Fibroblast of gingiva (primary cell): Measurements from ENCODE around the gene ITGA6.

Experiments used
- DNase-seq: peaks from one replicate; pipeline ENCODE4 v3.0.0-alpha.2; 2011; ENCODE audit warnings: low read depth

The ITGA6 gene

DNA sequence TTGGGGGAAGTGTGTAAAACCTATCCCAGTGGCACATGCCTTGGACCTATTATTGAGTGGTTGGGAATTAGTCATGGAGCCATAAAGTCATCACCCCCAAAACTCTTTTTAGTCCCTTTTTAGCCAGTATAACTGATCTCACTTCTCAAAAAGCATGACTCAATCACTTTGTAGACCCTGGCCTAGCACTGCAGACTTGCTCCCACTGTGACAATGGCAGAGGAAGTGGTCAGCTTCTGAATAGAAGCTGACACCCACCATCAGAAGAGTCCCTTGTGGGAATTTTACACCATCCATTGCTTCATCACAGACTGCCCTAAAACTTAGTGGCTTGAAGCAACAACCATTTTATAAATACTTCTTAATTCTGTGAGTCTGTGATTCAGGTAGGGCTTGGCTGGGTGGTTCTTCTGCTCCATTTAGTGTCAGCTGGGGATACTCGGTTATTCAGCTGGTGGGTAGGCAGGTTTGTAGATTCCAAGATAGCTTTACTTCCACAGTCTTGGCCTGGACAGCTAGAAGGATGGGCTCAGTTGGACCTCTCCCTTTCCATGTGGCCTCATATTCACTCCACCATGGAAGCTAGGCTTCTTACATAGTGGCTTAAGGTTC is 10.8 kb upstream of the ITGA6 start:
- no peak for DNase-seq

- DNase-seq, result no peak
These were observed 7.2 kb upstream of the ITGA6 start for GRCh38 chr2:172420216-172420615.

DNA sequence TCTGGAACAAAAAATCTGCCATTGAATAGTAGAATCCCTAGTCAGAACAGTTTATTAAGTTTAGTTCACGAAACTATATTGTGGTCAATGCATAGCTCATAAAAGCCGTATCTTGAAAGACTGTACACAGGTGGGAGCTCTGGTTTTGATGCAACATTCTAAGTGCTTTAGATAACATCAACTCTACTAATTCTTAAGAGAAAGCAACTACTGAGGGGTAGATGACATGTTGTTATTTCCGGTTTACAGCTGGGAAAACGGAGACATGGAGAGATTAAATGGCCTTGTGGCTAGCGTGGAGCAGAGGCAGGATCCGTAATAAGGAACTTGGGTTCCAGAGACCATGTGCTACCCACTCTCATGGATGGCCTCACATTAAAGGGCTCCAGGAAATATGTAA is 4.2 kb upstream of the ITGA6 start:
- no peak for DNase-seq

DNA sequence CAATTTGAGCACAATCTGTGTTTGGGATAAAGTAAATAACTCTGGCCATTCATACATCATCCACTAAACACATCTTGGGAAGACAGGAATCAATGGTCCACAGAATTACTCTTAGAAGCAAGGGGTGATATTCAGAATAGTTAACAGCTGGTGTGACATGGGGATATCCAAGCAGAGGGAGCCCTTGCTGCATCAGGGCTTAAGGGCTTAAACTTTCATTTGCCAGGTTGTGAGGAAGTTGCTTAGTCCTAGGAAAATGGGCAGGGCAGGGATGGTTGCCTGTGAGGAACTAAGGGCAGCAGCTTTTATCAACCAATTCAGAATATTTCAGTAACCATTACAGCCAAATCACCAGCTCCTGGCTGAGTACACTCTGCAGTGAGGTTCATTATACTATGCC is 2.0 kb upstream of the ITGA6 start:
- DNase-seq, result no peak

GRCh38 chr2:172426635-172427255 is 641 bp upstream of the ITGA6 start:
- no peak for DNase-seq

- no peak for DNase-seq
These were observed 825 bp downstream of the ITGA6 start for GRCh38 chr2:172427990-172428831.

DNA sequence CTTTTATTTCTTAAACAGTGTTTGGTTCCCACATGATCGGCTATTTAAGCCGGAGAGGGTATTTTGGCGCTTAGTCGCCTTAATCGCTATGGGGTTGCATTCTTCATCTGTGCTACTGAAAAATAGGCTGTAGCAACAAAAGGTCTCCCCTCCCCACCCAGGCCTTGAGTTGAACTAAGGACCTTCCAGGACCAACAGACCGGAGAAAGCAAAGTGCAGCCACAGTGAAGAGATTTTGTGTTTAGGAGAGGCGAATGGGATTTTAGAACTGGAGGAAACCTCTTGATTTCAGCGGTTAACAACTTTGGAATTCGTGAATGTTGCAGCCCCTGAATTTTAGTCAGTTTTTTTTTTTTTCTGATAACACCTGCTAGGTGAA is 1.4 kb downstream of the ITGA6 start:
- DNase-seq, result no peak

DNA sequence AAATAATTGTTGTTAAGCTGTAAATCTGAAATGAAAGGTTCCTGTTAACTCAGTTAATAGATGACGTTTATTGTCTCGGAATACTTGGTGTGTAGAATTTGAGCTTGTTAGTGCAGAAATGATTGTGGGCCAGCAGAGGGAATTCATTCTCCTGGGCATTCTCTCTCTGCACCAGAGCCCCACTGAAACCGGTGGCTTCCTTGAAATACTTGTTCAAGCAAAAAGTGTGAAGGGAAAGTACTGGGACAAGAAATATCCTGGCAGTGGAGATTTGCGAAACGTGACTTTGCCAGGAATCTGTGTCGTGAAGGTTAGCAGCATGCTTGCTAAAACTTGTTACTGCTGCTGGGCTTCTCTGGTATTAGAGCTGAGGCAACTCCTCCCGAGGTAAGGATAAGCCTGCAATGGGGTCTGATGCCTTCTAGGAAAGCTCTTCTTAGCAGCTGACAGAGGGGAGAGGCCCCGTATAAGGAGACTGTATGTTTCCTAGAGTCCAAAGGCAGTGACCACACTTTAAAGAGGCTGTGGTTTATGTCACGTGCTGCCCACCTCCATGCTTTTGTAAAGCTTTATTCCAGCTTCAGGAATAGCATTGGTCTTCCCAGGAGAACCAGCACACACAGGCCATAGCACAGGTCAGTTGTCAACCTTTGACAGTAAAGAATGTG is 2.0 kb downstream of the ITGA6 start:
- no peak for DNase-seq

- DNase-seq, result no peak
These were observed 2.6 kb downstream of the ITGA6 start for GRCh38 chr2:172430027-172430426.

DNA sequence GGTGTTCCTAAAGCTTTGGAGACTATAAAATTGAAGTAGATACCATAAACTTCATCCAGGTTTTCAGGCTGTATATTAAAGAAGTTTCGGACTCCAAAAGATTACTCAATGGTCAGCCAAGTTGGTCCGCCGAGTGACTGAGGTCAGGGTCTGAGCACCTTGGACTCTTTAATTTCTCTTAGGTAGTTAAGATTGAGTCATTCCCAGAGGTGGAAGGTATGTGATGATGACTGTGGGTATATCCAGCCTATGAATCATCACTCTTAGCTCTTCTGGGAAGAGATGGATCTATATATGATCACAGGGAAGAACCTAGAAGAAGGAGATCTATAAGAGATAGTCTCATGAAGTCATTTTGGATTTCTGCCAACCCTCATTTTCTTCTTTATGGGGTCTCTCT is 3.3 kb downstream of the ITGA6 start:
- no peak for DNase-seq

DNA sequence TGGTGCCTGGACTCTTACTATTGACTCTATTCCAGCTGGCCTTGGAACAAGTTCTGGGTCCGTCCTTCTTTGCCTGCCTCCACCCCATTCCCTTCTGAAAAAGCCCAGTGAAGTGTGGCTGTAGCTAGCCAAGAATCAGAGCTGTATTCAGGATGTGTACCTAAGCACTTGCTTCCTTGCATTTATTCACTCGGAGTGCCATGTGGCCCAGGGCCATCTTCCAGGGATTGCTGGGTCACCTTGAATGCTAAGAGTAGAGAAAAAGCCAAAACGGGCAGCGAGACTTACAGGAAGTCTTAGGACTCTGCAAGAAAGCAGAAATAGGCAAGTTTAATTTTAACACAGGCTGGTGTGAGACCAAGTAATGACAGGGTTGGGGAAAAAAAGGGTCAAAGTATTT is 4.1 kb downstream of the ITGA6 start:
- no peak for DNase-seq

DNA sequence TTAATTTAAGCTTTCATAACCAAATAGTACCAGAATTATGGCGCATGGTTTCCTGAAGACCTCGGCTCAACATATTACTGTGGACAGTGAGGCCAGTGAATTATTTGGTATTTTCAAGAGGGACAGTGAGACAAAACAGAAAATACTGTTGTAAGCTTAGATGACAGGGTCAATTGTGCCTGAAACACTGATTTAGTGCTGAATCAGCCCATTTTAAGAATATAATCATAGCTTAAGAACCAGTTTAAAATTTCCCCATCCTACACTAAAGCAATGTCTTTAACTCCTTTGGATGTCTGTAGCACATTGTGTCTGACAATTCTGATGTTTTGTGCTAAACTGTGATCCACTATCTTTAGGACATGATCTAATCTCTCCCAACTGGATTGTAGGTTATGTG is 4.6 kb downstream of the ITGA6 start:
- no peak for DNase-seq

DNA sequence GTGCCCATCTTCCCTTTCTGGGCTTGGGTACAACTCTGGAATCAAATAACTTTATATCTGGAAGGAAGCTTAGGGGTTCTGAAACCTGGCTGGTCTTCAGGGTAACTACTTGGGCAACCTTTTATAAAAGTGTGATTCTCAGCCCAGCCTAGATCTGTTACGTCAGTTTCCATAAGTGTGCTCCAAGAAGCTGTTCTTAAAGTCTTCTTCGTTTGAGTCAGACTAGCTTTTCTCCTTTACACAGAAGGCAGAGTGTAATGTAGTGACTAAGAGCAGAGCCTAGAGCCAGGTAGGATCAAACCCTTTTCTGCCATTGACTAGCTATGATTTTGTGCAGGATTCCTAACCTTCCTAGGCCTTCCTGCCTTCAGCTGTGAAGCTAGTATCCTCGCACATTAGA is 5.8 kb downstream of the ITGA6 start:
- DNase-seq, result no peak

DNA sequence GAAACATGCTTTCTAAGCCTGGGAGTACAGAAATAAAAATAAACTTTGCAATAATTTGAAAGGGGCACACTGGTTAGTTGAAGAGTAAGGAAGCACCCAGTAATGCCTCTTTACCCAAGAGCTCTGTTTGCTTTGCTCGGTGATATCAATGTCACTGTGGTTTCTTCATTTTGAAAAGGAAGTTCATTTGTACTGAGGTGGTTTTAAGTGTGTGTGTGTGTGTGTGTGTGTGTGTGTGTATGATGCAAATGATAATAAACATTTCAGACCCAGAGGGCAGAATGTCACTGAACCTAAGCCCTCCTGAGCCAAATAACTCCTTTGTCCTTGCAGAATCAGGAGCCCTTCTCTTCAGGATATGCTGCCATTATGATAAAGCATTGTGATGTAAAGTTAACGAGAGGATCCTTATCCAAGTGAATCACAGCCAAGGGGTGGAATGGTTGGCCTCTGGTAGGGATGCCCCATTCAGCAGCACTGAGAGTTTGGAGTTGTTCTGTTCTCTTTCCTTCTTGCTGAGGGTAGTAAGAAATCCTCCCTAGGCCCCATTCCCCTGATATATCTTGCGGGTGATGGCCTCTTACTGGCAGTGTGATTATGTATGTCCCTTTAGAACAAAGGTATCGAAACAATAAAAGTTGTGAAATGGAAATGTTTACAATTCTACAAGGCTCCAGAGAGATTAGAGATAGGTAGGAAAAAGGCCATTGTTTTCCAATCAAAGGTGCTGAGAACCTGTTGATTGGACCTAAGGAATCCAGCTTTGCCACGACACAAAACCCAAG is 7.6 kb downstream of the ITGA6 start:
- peak; percentile 8 for DNase-seq

GRCh38 chr2:172435606-172435911 is 8.2 kb downstream of the ITGA6 start:
- DNase-seq, result no peak

GRCh38 chr2:172436889-172437288 is 9.5 kb downstream of the ITGA6 start:
- no peak for DNase-seq

DNA sequence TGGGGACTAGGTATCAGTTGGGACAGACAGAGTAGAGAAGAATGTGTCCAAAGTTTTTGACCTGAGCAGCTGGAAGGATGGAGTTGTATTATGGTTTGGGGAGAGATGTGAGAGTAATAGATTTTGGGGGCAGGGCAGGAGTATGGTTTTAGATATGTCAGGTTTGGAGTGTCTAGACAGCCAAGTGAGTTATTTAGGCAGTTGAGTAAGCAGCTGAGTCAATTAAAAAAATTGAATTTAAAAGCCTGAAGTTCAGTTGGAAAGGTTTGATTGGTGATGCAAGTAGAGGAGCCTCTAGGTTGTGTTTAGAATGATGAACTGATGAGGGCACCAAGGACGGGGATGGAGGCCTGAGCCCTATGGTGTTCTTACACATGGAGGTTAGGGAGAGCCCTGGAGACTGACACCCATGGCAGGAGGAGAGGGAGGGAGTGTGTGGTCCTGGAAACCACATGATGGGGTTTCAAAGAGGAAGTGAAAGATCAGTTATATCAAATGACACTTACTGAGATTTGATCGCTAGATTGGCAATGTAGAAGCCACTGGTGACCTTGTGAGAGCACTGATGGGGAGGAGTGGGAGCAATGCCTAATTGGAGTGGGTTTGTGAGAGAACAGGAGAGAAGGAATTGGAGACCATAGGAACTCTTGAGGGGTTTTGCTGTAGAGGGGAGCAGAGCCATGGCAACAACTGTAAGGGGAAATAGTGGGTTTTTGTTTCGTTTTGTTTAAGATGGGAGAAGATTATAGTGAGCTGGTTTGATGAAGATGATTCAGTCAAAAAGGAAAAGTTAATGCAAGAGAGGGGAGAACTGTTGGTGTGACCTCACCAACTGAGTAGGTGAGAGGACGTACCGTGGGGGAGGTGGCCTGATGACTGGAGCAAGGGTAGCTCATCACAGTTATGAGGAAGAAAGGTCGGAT is 10.3 kb downstream of the ITGA6 start:
- no peak for DNase-seq

DNA sequence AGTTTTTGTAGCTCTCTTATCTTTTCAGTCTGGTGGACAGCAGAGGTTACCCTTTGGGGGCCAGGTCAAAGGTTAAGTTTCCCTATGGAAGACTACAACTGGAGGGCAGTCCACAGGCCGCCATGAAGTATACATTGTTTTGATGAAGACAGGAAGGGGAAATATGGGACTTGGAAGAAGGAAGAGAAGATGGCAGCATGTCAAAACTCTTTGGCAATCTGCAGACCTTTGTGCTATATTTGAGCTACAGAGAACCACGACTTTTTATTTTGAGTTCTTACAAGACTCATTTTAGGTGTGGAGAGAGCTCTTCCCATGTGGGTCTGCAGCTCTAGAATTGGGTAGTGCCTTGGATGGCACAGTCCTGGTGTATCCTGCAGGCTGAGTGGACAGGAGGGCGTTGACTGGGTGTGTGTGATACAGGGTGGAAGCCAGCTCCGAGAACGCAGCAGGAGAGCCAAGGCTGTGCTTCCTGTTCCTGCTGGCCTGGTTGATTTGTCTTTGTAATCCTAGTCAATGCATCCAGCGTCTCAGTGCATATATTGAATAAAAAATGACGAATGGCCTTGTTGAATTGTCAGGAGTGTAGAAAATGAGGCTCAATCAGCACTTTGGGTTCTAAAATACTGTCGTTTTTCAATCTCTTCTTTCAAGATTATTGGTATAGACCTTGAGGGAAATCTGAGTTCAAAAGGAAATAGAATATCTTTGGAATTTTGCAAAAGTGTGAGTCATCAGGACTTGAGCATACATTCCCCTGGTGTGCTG is 11.5 kb downstream of the ITGA6 start:
- DNase-seq, result peak; percentile 31

GRCh38 chr2:172439509-172439860 is 12.1 kb downstream of the ITGA6 start:
- no peak for DNase-seq

GRCh38 chr2:172439911-172440310 is 12.5 kb downstream of the ITGA6 start:
- DNase-seq, result no peak

- no peak for DNase-seq
These were observed 13.4 kb downstream of the ITGA6 start for GRCh38 chr2:172440795-172441194.
